ENCODE measurements around the gene EPHA3.
"Not testable (repeated sequence)": the region's sequence is repeated elsewhere in the genome, so short reads cannot be mapped to it uniquely, and the experiment has no call there.

Gene EPHA3

DNA sequence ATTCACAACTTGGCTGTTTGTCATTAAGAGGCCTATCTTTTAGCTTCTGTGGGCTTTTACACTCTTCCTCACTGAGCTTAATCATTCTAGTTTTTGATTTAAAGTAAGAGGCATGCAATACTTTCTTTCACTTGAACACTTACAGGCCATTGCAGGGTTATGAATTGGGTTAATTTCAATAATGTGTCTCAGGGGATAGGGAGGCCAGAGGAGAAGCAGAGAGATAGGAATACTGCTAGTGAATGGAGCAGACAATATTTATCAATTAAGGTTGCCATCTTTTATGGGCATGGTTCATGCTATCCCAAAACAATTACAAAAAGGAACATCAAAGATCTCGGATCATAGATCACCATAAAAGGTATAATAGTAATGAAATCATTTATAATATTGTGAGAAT lies 189.8 kb downstream of the EPHA3 start:
- no peak for DNase-seq

DNA sequence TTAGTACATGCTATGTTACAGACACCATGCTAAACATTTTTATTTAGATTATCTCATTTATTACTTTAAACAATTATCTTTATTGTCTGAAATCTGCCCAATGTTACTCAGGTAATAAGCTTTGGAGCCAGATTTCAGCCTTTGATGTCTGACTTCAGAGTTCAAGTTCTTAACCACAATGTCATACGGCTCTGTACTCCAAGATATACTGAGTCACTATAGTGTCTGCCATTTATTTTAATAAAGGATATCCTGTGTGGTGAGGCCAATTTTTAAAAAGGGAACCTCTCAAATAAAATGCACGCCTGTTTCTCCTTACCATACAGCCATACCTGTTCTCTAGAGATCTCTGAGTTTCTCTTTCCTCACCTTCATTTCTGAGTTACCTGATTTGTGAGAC lies 193.1 kb downstream of the EPHA3 start:
- DNase-seq: no peak

DNA sequence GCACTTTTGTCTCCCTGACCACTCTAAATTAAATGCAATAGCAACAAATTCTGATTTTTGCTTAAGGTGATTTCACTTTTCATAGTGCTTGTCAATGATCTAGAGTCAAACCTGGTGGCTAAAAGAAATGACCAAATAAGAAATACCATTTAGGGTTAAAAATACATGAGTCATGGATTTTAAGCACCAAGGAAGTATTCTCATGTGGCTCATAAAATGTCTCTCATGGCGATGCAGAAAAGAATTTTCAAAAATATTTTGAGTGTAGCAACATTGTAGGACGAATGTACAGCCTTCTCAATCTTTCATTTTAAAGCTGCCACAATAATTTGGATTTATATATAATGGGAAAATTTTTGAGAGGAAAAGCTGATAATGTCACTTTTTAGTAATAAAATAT lies 193.6 kb downstream of the EPHA3 start:
- no peak for DNase-seq

DNA sequence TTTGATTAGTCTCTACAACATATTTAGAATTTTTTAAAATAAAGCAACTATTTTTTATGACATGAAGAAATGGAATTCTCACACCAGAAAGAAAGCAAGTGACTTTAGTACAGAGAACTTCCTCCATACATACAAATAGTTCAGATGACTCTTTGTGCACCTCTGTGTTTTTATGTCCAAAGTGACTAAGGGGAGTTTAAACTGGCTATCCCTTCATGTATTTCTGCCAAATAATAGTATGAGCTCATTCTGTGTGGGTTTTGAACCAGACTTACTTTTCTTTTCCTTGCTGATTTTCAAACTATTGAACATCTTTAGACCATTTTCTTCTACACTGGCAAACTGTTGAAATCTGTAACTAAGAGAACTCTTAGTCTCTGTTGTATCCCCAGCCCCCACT lies 196.3 kb downstream of the EPHA3 start:
- DNase-seq: no peak

DNA sequence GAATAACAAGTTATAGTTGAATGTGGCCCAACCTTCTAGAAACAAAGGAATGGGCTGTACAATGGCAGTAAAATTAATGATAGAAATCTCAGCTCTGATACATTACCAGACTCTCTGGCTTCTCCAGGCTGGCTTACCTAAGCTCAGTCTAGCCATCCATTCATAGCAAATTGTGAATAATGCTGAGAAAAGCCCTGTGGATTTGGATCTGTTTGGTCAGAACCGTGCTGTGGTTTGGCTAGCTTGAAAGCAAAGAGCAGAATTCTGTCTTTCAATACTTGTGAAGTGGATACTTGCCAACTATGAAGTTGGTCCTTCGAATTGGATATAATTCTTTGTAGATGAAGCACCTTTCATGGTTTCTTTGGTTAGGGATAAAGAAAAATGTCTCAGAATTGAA lies 199.1 kb downstream of the EPHA3 start:
- DNase-seq: no peak

DNA sequence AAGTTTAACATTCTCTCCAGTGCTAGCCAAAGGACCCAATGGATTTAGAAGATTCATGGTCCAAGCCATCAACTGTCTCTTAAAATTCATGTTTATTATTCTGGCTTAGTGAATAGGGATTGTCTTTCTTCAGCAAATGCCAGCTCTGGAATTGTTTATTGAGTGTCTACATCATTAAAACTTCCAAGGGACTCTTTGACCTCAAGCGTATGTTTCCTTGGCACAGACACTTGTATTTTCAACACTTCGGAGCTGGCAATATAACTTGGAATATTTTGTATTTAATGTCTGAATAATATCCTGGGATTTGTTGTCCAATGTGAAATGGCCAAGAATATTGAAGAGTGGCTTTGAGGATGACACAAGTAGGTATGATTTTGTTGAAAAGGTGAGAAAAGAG lies 204.2 kb downstream of the EPHA3 start:
- DNase-seq: no peak

DNA sequence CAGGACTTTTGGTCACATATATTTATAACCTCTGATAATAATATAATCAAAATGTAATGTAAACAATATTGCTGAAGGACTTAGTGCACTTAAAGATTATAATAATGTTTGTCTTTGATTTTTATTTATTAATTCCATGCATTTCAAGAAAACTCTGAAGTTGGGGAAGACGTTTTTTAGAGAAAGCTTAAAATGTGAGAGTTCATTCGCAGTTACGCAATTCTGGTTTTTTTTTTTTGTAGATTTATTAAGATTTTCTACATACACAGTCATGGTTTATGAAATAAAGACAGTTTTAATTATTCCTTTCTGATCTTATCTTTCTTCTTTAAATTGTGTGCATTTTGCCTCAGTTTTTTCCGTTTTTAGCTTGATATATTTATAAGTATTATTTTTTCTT lies 204.7 kb downstream of the EPHA3 start:
- DNase-seq: no peak

DNA sequence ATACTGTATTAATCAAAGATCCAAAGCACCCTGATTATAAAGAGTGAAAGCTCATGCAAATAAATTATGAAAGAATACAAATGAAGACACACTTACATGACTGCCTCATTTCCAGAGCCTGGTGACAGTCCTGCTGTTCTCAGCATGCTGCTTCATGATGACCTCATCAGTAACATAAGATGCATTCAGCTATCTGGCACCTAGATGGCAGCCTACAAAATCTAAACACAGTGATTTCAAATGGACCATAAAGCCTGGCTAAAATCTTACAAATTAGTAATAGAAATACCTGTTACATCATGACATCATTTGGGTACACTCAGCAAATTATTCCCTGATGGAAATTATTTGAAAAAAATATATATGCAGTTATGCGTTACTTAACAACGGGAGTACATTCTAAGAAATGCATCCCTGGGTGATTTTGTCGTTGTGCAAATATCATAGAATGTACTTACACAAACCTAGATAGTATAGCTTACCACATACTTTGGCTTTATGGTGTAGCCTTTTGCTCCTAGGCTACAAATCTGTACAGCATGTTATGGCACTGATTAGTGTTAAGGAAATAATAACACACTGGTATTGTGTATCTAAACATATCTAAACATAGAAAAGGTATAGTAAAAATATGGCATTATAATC lies 207.2 kb downstream of the EPHA3 start:
- no peak for DNase-seq

DNA sequence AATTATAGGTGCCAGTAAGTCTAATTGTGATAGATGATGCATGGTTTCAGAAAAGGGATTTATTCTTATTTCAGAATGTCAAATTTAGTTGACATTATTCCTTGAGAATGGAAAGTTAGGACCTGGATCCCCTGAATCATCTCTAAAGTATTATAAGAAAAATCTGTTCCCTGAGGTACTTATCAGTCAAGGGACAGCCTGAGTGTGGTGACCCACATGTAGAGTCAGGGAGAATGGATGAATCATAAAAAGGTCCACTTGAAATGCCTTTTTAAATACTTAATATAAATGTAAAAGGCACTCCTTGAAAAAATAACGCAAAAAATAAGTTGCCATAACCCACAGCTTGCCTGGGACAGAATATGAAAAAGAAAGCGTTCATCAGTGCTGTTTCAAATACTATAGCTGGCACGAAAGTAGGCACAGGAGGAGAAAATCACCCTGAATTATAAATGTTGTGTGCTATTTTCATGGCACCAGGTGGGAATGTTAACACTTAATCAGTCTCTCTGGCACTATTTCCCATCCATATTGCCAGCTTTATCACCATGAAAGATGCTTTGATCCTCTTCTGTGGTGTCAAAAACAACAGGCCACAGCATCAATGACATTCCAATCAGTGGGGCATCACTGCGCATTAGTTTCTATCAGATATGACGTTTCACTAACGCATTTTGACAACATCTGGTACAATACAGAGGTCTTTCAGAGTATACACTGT lies 208.5 kb downstream of the EPHA3 start:
- DNase-seq: no peak

DNA sequence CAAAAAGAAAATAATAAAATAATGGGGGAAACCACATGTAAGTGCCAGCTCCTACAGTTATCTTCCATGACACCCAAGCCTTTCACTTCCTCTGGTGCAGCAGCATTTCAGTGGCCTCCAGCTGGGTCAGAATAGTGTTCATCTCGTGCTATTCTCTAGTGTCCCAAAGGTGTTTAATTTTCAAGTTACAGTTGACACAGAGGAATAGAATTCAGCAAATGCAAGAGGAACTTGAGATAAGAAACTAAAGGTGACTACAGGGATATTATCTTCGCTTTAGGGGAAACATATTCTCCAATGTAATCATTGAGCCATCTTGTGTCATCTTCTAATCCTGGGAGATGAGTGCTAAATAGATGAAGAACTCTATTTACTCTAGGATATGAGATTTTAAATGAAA lies 212.8 kb downstream of the EPHA3 start:
- DNase-seq: no peak

DNA sequence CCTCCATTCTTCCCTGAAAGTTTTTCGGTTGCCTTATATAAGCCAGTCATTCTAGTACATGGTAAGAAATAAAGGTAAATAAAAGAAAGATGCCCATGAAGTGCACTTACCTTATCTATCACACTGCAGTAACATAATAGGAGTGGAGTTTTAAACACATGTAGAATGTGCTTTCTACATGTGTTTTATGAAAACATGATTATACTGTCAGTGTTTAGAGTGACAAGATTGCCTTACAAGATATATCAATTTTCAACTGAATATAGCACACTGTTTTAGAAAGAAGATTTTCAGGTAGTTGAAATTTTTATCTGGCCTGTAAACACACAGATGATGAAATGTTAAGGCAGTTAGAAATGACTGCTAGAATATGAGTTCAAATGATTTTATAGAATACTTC lies 219.6 kb downstream of the EPHA3 start:
- no peak for DNase-seq

DNA sequence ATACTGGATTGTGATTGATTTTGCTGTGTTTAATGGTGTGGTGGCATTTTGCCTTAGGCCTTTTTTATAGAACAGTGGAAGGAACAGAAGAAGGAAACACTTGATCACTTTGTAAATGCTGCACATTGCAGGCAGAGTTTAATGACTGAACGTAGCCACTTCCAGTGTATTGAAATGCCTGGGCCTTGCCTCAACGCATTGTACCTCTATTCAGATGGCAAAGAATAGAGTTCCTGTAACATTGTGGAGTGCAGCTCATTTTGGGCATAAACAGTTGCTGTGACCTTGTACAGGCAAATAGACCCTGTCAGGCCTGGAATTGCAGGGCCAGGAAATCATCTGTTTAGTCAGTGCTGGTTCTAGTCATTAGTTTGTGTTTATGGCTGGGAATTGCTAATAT lies 225.0 kb downstream of the EPHA3 start:
- no peak for DNase-seq

DNA sequence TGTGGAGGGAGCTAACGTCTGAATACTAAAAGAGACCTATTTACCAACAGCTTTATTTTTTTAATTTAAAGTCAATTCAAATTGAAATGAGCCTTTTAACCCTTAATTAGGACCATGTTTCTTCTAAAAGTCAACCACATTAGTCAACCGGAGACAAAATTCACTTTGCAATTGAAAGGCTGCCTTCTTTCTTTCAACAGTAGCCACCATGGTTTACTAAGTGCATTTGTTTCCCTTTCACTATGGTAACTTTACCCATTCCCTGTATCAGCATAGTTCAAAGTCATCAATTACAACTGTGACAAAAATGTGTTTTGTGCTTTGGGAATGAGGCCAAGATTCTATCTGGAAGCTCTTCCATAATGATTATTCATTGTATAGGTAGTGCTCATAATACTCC lies 225.4 kb downstream of the EPHA3 start:
- no peak for DNase-seq

DNA sequence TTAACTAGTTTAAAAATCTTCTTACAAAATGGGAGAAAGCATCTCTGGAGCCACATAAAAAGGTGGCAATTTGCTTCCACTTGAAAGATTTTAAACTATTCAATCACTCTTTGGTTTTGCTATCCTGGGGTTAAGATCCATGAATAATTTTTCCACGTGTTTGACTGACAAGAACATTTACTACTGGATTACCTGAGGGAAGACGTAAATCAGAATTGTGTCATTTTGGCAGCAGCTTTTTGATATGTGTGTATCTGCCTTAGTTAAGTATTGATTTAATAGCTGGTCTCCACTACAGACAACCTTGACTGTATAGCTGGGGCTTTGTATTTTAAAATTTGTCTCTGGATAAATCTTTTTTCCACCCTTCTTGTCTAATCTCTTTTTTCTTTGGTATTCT lies 228.3 kb downstream of the EPHA3 start:
- DNase-seq: no peak

DNA sequence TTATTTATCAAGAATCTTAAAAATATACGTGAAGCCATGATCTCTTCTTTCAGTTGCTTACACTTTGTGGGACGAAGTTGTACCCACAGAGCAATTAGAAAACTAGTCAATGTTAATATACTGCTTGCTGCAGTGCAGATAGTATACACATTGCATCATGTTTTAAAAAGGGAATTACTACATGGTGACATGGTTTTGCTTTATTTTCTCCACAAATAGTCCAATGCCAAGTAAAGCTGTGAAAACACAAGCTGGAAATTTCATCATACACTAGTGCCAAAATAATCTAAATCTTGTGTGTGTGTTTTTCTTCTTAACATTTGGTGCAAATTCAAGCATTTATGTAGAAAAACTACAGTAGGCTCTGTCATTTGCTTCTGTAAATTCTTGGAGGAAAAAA lies 233.0 kb downstream of the EPHA3 start:
- no peak for DNase-seq

DNA sequence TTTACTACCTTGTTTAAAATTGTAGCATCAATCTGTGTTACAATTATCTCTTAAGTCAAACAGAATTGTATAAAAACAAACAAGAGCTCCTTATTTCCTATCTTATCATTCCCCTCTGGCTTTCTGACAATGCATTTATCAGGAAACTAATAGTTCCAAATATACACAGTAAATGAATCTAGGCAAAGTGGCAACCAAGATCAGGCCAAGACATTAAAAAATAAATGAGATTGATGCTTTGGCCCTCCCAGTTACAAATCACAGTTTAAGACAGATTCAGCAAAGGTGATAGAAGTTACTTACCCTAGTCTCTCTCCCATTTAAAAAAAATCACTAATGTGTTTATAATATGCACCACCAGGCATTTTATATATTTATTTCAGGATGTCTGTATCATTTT lies 236.7 kb downstream of the EPHA3 start:
- no peak for DNase-seq

DNA sequence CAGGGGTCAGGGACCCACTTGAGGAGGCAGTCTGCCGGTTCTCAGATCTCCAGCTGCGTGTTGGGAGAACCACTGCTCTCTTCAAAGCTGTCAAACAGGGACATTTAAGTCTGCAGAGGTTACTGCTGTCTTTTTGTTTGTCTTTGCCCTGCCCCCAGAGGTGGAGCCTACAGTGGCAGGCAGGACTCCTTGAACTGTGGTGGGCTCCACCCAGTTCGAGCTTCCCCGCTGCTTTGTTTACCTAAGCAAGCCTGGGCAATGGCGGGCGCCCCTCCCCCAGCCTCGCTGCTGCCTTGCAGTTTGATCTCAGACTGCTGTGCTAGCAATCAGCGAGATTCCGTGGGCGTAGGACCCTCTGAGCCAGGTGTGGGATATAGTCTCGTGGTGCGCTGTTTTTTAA lies 243.5 kb downstream of the EPHA3 start:
- DNase-seq: not testable (repeated sequence)

DNA sequence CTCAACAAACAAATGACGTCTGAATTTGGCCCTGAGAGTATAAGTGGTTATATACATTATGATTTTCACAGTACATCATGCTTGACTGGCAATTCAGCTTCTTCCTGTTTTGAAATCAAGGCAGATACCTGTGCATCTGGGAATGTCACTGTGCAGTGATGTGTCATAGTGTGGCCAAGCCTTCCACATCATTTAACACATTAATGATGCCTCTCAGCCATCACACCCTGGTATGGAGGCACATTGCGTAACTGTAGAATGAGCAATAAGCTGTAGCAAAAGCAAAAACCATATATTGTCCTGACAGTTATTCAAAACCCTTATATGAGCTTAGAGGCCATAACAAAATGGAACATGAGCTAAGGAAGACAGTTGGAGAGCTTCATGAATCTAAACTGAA lies 246.0 kb downstream of the EPHA3 start:
- no peak for DNase-seq

DNA sequence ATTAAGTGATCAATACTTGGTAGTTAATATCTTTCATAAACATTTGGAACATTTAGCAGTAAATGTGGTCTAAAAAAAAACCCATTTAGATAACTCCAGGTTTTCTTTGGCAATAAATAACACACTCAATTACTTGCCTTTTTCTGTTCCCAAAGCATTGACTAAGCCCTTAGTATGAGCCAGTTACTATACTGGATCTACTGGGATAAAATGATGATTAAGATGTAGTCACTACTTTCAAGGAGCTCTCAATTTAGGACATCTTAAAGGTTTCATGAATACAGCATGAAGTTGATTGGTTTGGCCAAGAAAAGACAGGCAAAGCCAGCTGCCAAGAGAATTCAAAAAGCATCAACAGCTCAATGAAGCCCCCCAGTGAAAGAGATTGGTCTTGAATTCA lies 250.9 kb downstream of the EPHA3 start:
- DNase-seq: no peak

DNA sequence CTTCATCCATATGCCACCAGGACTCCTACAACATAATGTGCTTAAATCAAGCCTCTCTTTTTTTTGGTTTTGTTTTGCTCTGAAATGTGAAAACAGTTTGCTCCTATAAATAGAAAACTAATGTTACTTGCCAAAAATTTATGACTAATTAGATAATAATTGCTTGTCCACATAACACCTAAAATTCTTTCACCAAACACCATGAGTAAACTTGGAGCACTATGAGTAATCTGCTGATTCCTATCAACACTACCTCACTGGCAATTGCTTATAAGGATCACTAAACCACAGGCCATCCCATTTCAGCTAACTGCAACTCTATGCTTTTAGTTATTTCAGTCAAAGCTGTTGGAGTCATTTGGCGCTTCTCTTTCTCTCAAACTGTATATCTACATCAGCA lies 252.7 kb downstream of the EPHA3 start:
- DNase-seq: no peak

DNA sequence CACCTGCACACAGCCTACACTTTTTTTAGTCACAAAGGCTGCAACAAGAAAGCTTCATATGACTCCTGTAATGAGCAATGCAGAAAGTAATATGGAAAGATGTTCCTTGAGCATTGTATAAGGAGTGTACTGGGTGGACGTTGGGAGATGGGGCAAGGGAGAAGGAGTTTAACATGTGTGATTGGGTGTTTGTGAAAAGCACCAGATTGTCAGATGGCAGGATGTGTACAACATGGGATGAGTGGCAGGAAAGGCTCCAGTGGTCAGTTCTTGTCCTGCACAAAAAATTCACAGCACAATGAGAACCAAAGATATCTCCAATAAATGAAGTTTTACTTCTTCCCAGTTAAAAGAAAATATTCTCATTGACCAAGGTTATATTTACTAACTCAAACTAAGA lies 255.1 kb downstream of the EPHA3 start:
- DNase-seq: no peak

DNA sequence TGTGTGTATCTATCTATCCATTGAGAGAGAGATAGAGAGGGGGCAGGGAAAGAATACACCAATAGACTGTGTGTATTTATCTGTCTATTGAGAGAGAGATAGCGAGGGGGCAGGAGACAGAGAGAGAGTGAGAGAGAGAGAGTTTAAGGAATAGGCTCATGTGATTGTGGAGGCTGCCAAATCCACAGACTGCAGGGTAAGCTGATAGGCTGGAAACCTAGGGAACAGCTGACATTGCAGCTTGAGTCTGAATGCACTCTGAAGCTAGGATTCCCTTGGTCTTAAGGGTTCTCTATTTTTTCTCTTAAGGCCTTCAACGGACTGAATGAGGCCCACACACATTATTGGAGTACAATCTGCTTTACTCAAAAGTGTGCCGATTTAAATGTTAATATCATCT lies 255.8 kb downstream of the EPHA3 start:
- no peak for DNase-seq

DNA sequence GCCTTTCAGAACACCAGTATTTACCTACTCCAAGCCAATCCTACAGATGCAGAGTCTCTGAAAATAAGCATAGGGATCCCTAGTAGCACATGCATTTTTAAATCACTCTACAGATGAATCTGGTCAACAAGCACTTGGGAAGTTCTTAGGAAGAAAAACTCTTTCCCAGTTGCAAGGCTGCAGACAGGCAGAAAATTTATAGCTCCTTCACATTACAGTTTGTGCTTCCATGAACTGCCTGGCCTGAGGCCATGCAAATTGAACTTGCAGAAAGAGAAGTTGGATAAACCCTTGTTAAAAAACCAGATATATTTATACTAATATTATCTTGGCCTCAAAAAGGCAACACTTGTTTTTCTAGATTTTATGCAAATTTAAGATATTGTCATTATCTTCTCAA lies 256.9 kb downstream of the EPHA3 start:
- DNase-seq: no peak

DNA sequence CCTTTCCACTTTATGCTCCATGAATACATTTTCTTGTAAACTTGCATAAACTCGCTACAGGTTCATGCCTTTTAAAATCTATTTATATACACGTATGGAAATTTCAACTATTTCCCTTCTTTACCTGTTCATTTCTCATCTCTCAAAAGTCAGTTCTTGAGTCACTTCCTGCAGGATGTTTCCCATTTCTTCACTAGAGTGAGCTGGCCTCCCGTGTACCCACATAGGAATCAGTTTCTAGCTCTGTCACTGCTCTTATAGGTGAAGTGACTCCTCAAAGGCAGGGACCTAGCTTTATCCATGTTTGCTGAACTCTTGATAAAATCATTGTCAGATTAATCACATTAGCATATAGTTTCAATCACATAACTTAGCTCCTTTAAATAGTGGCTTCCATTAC lies 259.7 kb downstream of the EPHA3 start:
- DNase-seq: no peak

DNA sequence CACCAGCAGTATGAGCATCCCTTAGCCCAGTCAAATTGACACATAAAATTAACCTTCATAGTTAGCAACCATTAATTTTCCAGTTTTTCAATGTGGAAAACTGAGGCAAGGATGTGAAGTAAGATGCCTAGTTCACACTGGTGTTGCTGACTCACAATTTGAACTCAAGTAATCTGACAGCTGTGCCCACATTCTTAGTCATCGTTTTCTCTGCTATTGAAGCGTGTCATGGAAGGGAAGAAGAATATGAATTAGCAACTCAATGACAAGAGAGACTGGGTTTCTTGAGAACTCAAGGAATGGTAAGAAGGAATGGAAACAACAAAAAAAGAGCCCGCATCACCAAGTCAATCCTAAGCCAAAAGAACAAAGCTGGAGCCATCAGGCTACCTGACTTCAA lies 261.4 kb downstream of the EPHA3 start:
- DNase-seq: no peak
